NCI-H2107 treated with DMSO at 0.1 percent for 48 hours (cell line): ENCODE results near the gene ACTL10.

Experiments used
- DNase-seq: peaks from one replicate; lab custom pipeline; 2025; ENCODE audit not compliant: unreplicated experiment; lab: John Stamatoyannopoulos, UW

Gene ACTL10

DNA sequence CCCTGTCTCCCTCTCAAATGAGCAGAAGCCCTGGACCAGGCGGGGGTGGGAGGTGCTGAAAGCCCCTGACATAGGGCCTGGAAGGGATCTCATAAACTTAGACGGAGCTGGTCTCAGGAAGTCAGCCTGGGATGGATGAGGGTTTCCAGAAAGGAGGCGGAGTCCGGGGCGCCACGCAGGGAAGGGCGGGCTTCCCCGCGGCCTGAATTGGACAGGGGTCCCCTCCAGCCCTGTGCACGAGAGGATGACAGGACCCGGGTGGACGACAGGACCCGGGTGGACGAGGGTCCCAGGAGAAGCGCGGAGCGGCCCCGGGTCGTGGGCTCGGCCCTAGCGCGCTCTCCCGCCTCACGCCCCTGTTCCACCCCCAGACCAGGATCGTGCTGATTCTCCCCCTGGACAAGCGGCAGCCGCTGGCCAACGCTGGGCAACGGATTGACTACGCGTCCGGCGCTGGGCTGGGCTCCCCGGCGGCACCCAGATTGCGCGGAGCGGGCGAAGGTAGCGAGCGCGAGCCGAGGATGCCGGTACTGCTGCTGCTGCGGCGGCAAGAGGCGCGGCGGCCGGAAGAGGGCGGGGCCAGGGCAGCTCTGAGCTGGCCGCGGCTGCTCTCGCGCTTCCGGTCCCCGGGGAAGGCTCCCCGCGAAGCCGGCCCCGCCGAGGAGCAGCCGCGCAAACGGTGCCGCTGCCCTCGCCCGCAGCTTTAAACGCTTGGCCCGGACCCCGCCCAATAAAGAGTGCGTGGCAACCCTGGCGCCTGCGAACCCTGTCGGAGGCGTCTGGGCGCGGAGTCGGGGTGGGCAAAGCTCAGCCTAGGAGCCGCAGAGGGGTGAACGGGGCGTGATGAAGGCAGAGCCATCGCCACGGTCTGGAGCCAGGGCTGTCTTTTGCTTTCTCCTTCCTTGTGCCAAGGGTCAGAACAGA is 3.3 kb upstream of the ACTL10 start:
- DNase-seq, result no peak

DNA sequence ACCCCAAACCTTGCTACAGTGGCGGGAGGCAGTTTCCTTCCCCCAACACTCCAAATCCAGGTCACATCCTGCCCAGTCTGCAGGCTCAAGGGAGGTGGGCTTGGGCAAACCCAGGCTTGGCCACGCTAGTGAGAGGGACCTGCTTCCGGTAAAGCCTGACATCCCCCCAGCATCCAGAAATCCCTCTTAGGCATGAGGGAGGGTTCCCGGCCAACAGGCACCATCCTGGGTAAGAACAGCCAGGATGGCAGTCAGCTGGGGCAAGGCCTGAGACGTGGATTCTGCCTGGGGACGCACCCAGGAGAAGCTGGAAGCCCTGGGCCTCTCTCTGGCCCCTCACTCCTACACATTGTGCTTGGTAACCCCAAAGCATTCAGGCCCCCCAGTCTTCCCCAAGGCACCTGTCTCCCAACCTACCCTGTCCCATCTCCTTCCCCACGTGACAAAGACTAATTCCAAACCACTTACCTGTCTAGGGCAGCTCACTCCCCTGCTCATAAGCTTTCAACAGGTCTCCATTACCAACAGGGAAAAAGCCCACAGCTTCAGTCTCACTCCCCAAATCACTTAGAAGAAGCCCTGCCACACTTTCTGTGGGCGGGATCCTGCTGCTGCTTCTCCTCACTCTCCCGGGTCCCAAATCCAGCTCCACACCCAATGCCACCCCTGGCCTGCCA is 2.5 kb upstream of the ACTL10 start:
- no peak for DNase-seq

DNA sequence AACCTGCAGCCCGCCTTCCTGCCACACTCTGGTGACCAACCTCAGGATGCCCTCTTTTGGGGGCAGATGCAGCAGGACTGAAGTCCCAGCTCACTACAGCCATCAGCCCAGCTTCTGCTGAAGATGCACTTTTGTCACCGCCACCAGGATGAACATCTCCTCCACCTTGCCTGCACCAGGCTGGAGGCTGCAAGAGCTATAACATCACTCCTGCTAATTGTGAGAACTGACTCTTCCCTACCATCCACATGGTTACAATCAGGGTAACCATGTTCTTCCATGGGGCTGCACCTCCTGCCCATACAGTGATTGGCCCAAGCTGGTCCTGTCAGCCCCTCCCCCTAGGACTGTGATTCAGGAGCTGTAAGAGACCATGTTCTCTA is 2.0 kb upstream of the ACTL10 start:
- DNase-seq, result no peak

DNA sequence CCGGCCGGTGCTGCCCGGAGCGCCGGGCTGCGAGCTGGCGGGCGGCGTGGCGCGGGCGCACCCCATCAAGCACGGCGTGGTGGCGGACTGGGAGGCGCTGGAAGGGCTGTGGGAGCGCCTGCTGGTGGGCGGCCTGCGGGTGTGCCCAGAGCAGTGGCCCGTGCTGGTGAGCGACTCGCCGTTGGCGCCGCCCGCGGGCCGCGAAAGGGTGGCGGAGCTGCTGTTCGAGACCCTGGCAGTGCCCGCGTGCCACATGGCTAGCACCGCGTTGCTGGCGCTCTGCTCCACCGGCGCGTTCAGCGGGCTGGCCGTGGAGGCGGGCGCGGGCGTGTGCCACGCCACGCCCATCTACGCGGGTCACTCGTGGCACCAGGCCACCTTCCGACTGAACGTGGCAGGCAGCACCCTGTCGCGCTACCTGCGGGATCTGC is 517 bp downstream of the ACTL10 start:
- no peak for DNase-seq

DNA sequence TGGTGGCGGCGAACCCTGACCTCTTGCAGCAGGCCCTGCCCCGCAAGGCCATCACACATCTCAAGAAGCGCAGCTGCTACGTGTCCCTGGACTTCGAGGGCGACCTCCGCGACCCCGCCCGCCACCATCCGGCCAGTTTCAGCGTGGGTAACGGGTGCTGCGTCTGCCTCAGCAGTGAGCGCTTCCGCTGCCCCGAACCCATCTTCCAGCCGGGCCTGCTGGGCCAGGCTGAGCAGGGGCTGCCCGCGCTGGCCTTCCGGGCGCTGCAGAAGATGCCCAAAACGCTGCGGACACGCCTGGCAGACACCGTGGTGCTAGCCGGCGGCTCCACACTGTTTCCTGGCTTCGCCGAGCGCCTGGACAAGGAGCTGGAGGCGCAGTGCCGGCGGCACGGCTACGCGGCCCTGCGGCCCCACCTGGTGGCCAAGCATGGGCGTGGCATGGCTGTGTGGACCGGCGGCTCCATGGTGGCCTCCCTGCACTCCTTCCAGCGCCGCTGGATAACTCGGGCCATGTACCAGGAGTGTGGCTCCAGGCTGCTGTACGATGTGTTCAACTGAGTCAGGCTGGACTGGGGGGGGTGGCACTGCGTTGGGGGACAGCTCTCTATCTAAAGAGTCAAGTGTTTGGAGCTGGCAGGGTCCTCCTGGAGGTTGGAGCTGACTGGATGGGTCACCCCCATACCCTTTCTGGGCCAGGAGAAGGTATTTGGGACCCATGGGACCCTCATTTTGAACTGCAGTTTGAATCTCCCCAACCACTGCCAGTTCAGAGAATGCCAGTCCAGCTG is 1.1 kb downstream of the ACTL10 start:
- DNase-seq, result no peak

DNA sequence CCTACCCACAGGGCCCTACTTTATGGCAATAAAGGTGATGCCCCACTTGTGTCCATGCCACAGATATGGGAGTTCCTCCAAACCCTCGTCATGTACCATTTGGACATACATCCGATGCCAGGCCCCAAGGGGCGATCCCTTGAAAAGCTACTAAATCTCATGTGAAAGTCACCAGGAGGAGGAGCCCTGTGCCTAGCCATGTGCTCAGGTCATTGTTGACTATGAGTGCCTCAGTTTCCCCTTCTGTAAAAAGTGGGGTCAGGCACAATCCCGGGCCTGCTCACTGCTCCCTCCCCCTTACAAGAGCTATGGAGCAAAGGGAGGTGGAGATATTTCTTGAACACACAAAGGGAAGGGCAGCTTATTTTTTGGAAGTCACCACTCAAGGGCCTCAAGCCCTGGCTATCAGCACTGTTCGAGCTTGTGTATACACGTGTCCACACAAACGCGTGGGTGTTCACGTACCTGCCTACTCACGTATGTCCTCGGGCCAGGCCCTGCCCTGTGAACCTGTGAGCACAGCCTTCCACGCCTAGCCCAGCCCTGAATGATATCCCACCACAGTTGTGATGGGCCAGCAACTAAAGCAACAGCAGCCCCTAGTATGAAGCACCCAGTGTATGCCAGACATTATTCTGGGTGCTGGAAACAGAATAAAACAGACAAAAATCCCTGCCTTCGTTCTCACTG is 1.9 kb downstream of the ACTL10 start:
- no peak for DNase-seq

DNA sequence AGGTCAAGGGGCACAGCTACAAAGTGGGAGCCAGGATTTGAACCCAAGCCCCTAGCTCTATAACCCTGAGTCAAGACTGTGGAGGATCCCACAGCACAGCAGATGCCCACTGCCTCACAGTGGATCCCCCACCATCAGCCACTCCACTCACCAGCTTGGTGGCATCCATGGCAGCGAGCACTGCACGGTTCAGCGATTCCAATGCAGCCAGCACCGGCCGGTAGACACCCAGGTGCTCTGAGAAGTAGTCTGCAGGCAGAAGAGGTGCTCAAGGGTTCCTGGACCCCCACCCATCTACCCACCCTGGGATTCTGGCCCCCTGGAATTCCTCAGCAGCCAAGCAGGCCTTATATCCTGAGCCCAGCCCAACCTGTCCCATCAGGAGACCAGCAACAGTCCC is 2.5 kb downstream of the ACTL10 start:
- DNase-seq, result no peak

DNA sequence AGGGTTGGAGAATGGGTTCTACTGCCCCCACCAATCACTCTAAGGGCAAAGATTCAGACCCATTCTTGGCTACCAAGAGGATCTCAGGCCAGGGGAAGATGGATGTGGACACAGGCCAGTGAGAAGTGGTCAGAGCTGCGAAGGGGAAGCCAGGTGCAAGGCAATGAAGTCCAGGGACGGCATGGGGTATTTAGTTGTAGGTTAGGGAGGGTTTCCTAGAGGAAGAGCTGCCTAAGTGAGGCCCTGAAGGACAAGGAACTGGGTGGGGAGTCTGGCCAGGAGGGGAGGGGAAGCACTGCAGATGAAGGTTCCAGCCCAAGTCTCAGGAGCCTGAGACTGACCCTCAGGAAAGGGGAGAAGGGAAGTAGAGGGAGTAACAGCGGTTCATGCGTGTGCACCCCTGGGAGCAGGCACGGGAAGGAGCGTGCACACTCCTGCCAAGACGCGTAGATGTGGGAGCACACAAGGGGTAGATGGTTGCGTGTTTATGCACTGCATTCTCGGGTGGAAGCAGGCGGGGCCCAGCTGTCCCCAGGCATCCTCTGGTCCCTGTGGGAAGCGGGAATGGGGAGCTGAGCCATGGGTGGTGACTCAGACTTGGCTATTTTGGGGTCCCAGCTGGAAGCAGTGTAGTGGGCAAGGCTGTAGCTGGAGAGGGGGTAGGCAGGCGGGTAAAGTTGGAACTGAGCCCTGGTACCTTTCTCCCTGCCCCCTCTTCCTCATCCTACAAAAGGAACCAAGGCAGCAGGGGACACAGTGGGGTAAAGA is 3.3 kb downstream of the ACTL10 start:
- no peak for DNase-seq

DNA sequence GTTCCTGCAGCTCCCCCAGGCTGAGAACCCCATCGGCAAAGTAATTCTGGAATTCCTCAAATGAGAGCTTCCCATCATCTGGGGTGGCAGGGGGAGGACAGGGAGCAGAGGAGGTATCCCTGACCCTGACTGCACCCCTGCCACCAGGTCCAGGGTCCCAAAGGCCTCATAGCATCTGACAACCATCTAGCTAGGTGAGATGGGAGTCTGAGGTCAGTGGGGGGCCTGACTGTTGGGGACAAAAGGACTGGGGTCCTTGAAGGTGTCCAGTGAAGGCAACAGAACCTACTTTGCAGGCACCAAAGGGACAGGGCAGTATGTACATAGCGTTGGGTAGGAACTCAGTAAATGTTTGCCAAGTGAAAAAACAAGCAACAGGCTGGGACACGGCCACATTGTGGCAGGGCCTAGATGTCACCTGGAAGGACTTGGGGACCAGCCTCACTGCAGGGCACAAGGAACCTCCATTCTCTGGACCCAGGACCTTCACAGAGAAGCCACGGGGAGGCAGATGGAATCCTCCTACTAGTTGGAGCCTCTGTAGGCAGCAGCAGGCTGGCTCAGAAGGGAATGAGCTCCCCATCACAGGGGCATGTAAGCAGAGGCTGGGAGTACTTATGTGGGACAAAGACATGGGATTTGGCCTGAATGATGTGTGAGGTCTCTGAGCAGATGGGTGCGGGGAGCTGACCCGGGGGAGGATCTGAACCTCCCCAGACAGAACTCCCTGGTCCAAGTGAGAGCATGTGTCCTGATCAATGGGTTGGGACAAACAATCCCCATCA is 4.2 kb downstream of the ACTL10 start:
- no peak for DNase-seq

DNA sequence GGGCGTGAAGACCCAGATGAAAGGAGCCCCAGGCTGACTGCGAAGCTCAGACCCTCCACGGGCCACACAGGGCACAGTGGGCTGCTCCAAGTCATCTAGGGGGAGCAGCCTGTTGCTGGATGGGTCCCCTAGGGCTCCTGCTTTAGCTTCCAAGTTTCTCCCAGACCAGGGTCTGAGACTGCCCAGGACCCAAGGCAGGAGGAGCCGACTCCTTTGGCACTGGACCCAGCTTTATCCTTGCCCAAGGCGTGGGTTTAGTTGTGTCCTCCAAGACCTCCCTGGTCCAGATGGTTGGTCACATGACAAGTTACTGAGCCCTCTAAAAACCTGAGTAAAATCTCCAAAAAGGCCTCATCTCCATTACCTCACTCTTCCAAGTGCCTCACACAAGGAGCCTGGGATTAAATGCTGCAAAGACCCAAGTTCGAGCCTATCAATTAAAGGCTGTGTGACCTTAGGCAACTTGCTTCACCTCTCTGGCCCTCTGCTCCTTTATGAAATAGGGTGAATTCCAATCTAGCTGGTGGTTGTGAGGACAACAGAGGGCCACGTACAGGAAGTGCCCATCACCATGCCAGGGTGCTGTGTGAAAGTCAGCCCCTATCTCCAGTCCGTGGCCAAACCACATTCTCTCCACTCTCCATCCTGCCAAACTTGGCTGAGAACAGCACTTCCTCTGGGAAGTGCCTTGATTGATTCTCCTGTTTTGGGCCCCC is 5.0 kb downstream of the ACTL10 start:
- DNase-seq, result no peak

DNA sequence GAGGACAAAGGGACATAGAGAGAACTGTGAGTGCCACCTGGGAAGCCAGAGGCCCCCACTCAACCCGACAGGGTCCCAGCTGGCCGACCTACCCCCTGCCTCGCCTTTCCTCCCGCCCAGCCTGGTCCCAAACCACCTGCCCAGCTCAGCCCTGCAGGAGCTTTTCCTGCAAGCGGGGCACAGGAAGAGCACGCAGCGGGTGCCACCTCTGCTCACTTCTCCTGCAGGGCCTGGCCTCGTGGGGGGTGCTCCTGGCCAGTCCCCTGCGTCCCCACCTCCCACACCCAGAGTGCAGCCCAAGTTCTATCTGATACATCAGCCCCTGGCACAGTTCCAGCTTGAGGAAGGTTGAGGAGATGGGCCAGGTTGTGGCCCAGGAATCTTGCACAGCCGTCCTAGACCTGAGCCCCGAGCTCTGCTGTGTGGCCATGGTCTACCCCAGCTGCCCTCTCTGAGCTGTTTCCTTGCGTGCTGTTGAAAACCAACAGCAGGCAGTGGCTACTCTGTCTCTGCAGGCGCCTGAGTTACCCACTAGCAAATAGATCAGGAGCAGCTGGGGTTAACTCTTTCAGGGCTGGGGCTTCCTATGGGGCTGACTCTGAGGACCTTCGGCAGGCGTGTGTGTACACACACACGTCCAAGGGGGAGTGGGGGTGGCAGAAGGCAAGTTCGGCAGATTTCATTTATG is 5.8 kb downstream of the ACTL10 start:
- no peak for DNase-seq

DNA sequence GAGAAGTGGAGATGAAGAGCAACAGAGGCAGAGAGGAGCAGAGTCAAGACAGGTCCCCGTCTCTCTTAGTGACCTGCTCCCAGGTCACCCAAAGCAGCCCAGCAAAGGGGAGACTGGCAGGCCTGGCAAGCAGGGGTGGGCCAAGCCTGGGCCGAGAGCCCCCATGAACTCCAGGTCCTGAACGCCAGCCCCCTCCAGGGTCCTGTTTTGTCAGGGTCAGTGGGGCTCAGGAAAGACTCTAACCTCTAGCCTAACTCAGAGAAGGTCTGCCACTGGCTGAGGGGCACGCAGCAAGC is 6.3 kb downstream of the ACTL10 start:
- no peak for DNase-seq

DNA sequence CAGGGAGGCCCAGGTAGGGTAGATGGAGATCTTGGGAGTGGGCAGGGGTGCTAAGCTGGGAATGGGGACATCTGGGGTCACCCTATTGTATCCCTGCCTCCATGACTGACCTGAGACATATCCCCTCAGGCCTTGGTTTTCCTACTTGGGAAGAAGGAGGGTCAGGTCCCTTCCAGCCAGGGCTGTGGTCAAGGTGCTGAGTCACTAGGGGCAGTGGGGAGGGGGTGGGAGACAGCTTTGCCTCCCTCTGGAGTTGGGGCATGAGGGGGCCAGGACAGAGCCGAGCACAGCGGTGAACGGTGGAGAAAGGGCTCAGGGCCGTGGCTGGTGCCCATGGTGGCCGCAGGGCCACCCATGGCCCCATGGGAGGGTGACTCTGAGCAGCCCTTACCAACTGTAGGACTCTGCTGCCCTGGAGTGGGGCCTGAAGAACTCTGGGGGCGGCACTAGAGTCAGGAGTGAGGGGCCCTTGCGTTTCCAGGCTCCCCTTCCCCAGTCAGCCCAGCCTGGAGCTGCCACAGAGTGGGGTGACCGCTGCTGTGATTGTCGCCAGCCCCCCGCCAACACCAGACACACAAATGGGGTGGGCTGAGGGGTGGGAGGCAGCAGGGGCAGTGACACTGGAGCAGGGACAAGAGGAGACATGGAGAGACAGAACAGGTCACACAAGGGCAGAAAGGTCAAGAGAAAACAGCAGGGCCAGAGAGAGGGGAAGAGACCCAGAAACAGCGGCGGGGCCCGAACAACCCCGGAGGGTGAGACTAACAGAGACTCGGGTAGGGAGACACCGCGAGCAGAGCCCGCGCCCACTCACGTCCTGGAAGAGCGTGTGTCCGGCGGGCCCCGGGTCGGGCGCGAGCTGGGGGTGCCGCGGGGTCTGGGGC is 6.9 kb downstream of the ACTL10 start:
- no peak for DNase-seq

DNA sequence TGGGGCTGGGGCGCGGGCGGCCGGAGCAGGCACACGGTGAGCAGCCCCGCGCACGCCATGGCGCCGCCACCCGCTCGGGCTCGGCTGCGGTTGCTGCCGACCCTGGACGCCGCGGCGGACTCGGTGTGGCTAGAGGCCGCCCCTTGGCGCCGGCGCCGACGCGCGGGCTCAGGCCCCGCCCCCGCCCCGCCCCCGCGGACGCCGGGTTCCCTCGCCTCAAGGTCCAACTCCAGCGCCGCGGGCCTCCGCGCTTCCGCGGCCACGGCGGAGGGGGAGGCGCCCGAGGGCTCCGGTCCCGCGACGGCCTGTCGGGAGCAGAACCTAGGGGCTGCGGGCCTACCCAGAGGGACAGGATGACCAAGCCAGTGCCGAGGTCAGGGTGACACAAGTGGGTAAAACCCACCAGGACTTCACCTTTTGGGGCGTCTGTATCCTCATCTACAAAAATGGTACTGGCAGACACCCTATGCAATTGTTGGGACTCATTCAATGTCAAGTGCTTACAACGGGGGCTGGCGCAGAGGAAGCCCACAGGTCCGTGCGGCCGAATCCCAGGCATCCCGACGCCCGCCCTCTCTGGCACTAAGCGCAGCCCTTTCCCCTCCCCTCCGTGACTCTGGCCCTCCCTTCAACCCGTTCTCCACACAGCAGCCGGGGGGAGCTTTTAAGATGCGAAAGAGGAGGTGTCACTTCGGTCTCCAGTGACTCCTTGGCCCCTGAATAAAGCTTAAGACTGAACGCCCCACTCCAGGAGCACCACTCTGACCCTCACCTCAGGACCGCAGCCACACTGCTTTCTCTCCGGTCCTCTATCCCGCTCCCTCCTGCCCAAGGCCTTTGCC is 7.8 kb downstream of the ACTL10 start, which contains the start of gene NECAB3:
TSS of gene NECAB3 (minus strand) at position 135 of the 842 bp plus-strand sequence. CDS start at position 59, 76 bp downstream.
- DNase-seq, result no peak

DNA sequence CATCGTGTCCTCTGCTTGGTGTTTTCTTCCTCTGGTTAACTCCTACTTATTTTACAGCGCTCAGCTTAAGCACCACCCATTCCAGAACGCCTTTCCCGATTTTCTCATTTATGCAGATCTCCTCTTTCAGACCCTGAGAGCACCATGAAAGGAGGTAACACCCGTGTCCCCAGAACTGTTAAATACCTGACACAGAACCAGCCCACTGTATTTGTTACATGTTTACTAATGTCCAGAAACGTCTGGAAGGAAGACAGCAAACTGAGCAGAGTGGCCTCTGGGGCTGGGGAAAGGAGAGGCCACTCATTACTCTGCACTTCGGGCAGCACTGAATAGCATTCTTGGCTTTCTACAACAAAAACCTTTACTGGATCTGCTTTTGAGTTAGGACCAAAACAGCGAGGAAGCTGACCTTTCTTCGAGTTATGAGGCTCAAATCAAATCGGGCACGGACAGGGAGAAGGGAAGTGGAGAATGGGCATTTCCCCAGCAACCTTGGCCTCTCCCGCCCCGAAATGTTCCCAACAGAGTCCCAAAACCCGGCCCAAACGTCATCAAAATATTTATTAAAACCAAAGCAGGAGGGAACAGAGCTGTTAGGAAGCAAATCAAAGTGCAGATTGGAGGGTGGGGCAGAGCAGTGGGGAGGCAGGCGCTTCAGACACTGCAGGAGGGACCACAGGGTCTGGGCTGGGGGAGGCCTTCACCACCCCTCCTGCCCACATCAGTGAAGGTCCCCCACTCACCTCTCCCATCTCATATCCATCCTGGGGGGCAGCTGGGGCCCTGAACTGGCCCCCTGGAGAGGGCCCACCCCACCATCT is 8.6 kb downstream of the ACTL10 start:
- no peak for DNase-seq

DNA sequence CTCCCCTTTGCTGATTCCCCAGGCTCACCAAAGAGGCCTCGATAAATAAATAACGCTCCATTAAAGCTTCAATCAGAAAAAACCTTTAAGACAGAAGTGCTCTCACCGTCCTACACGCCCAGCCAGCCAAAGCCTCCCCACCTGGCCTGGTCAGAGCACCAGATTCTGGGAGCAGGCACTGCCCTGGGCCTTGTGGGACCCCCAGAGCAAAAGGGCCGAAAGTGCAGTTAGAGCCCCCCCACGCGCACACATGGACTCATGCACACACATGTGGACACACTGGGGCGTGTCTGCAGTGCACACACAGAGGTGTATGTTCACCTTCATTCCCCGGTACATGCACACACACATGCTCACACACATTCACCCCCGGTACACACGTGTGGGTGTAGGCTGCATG is 9.4 kb downstream of the ACTL10 start:
- no peak for DNase-seq
